Activated CD8-positive, alpha-beta memory T cell treated with anti-CD3 and anti-CD28 coated beads for 1 hour (primary cell): ENCODE measurements around the gene KIRREL3.
A peak's percentile ranks its signal among the peaks of the same experiment; 100 is the strongest.

Experiments used
- DNase-seq, 2 donors: peaks; one replicate each; pipeline ENCODE4 v3.0.0-alpha.2; 2020; ENCODE audit warnings: low read depth in 1 of 2; ENCODE audit errors: extremely low read depth in 1 of 2

The KIRREL3 gene

DNA sequence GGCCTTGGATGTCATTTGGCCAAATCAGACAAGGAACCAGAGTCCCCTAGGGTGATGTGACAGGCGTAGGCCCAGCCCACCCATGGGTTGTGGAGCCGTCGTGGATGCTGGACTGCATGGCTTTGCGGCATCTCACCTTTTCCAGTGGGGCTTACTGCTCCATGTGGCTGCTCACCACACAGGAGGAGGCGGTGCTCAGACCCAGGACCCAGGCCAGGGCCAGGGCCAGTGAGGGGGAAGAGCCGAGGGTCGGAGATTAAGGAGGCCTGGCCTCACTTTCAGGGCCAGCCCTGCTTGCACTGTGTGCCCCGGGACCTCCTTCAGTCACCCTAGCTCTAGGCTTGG lies 539.5 kb downstream of the KIRREL3 start:
- DNase-seq: no peak

DNA sequence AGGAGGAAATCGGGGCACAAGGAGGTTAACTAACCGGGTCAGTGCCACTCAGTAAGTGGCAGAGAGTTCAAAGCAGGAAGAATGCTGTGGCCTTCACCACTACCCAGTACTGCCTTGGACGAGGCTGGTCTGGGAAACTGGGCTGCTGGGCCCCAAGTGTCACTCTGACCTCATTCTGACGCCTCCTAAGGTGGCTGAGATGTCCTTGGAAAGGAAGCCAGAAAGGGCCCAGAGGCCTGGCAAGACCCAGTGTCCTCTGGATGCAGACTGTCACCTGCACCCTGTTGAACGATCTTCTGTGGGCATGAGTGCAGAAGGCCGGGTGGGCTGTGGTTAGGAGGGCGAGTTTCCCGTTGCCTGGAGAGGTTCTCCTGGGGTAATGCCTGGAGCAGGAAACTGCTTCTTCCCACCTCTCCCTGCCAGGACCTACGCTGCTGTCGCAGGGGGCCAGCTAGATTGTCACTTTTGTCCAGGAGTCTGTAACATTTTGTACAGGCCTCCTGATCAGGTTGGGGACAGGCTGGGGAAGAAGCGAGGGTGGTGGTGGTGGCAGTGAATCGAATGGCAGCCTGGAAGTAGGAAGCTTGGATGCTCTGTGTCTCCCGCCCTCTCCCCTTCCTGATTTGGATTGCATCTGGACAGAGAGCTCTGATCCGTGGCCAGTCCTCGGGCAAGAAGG lies 540.0 kb downstream of the KIRREL3 start:
- no peak for DNase-seq

DNA sequence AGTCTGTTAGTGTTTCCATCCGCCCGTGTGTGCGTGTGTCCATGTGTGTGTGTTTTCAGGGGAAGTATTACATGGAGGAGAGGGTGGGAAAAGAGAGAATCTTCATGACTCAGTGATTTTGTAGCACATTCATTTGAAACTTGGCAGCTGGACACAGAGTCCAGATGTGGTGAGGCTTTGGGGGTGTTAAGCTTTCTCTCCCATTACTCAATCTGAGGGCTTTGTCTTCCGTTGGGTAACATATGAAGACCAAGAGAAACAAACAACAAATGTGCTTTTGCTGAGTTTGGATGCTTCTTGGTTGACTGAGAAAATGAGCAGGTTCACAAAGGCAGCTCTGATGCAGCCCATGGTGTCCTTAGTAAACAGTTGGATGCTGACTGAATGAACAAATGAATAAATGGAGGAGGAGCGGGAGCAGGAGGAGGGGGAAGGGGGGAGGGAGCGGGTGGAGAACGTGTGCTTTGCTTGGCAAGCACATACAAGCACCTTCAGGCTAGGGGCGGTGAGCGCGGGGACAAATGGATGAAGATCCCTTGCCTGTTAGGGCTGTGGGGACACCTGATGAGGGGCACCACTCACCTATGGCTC lies 540.8 kb downstream of the KIRREL3 start:
- DNase-seq: no peak

DNA sequence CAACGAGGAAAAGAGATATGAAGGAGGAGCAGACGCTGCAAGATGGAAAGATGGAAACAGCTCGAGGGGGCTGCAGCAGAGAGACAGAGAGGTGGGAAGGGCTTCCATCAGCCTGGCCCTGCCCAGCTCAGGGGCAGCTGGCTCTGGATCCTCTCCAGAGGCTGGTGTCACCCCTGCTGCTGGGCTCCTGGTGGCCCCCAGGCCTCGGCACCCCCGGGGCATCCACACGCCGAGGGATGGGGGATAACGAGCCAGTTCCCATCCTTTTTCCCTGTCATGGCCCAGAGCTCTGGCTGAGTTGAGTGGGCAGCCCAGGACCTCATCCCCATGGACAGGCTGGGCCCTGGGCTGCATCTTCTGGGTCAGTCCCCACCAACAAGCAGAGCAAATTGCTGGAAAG lies 542.8 kb downstream of the KIRREL3 start:
- DNase-seq: no peak

DNA sequence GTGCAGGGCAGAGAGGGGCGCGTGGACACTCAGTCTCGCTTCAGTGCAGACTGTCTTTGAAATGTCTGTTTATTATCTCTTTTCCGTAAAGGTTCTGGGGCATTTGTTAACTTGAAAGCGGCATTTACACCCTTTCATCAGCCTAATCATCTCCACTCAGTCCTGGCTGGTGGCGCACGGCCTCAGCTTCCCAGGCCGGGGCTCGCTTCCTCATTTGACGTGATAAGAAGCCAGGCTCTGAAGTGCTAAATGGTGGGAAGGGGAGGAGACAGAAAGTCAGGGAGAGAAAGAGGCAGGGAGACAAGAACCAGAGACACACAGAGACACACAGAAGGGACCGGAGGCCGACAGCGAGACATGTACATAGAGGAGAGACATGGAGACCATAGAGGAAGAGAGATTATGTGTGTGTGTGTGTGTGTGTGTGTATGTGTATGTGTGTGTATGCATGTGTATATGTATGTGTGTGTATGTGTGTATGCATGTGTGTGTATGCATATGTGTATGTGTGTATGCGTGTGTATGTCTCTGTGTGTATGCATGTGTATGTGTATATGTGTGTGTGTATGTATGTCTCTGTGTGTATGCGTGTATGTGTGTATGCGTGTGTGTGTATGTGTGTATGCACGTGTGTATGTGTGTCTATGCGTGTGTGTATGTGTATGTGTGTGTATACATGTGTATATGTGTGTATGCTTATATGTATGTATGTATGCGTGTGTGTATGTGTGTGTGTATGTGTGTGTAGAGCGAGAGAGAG lies 543.6 kb downstream of the KIRREL3 start:
- no peak for DNase-seq

DNA sequence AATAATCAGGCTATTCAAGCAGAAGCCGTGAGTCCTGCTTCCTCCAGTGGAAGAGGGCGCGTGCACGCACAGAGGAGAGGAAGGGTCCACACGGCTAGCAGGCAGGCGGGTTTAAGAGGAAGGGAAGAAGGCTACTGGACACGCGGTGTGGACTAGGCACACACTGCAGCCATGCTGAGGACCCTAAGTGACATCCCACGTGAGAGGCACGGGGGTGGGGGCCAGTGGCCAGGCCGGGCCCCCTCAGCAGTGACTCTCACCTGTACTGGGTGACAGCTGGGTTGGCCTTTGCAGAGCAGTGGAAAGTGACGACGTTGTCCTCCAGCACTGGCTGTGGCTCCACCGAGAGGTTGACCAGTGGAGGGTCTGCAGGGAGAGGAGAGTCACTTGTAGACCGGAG lies 544.5 kb downstream of the KIRREL3 start:
- no peak for DNase-seq

DNA sequence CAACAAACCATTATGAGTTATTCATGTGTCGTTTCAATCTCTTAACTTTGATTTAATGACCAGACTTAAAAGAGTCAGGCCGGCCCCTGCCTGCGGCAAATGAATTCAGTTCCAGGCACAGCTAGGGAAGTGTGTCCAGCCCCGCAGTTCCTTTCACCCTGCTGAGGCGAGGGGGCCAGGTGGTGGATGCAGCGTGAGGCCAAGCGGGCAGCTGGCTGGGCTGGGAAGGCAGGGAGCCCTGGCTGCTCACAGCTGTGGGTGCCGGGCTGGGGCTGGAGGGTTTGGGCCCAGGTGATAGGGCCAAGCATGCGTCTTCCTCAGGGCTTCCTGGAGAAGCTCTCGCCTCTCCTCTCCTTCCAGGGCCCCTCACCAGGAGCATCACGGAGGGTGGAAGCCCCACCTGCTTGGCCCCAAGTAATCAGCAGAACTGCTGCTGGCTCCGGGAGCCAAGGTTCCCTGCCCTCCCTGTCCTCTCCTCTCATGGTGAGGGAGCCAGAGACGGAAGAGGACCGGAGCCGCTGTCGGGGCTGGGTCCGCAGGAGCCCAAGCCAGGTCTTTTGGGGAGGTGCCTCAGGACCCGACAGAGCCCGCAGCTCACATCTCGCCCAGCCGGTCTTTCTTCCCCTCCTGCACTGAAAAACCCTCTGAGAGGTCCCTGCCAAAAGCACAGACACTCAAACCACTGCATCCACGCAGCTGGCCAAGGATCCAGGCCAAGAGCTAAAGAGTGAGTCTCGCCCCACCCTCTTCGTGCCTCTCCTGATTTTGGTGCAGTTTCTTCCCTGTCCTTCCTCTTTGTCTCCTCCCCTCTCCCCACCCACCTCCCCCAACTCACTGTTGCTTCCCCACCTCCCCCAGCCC lies 548.1 kb downstream of the KIRREL3 start:
- no peak for DNase-seq

DNA sequence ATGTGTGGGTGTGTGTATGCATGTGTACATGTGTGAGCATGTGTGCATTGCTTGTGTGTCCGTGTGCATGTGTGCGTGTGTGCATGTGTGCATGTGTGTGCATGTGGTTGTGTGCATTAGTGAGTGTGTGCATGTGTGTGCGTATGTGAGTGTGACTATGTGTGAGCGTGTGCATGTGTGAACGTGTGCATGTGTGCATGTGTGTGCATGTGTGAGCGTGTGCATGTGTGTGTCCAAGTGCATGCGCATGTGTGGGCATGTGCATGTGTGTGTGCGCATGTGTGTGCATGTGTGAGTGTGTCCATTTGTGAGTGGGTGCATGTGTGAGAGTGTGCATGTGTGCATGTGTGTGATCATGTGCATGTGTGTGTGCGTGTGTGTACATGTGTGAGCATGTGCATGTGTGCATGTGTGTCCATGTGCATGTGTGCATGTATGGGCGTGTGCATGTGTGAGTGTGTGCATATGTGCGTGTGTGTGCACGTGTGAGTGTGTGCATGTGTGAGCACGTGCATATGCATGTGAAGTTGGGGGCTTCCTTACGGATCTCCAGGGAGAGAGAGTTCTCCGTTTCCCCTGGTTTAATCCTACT lies 549.3 kb downstream of the KIRREL3 start:
- no peak for DNase-seq

- no peak for DNase-seq
Observed at GRCh38 chr11:126450806-126451205, 549.8 kb downstream of the KIRREL3 start.

DNA sequence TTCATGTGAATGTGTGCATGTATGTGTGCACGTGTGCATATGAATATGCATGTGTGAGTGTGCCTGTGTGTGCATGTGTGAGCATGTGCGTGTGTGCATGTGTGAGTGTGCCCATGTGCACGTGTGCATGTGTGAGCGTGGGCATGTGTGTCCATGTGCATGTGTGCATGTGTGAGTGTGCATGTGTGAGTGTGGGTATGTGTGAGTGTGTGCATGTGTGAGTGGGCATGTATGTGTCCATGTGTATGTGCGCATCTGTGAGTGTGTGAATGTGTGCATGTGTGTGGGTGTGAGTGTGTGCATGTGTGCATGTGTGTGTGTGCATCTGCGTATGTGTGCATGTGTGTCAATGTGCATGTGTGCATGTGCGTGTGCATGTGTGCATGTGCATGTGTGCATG lies 550.4 kb downstream of the KIRREL3 start:
- DNase-seq: no peak

DNA sequence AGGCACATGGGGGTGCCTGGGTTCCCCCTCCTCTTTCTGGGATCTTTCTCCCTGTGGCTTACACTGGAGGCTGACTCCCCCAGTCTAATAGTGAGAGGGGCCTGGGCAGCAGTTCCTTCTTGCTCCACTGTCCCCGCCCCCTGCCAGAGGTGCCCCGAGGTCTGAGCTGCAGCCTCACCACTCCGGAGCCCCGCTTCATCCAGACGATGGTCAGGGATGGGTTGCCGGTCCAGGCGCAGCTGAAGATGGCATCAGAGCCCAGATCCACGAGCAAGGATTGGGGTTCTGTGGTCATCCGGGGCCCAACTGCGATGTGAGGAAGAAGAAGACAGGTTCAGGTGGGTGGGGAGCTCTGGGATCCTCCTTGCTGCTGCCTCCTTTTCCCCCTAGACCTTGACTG lies 554.0 kb downstream of the KIRREL3 start:
- no peak for DNase-seq

DNA sequence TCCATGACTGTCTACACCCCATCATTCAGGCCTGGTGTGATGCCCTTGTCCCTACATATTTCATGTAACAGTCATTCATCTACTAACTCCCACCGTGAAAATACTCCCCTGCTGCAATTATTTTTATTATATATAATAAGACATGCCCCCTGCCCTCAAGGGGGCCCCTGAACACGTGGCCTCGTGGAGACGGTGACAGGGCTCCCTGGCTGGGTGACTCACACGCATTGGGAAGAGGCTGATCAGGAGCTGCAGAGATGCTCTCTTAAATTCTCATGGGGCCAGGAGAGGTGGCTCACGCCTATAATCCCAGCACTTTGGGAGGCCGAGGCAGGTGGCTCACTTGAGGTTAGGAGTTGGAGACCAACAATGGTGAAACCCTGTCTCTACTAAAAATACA lies 556.5 kb downstream of the KIRREL3 start:
- DNase-seq: no peak

DNA sequence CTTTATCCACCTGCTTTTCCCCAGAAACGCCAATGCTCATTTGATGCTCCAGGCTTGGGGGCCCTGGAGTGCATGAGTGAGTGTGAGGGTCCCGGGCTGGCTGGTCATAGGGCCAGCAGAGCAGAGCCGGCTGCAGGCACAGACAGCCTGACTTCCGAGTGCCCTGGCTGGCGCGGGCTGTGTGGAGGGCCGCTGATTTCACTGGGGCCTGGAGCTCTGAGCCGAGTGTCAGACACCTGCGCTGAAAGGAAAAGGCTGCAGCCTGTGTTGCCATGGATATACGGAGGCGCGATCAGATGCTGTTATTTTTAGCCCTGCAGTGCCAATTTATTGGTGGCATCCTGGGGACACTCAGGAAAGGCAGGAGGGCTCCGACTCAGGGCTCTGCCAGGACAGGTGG lies 557.5 kb downstream of the KIRREL3 start:
- DNase-seq: no peak

GRCh38 chr11:126440792-126441514 lies 559.6 kb downstream of the KIRREL3 start:
- DNase-seq: peak; percentile 36 to 51

- DNase-seq: no peak
Observed at GRCh38 chr11:126440276-126440675, 560.3 kb downstream of the KIRREL3 start.

GRCh38 chr11:126438691-126439090 lies 561.9 kb downstream of the KIRREL3 start:
- DNase-seq: no peak

- DNase-seq: no peak
Observed at GRCh38 chr11:126438272-126438671, 562.3 kb downstream of the KIRREL3 start.

DNA sequence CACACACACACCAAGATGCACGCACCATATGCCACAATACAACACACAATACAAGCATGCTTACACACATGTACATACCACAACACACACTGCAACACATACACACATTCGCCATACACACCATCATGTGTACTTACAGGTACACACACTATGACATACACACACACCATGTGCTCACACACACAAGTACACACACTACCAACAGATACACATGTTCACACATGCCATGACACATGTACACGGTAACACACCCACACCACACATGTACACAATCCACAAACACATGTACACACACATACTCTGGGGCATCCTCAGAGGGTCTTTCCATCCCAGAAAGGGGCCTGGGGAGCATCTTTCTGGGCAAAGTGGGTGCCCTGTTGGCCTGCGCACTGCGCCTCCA lies 562.8 kb downstream of the KIRREL3 start:
- no peak for DNase-seq

- no peak for DNase-seq
Observed at GRCh38 chr11:126436209-126436755, 564.3 kb downstream of the KIRREL3 start.

DNA sequence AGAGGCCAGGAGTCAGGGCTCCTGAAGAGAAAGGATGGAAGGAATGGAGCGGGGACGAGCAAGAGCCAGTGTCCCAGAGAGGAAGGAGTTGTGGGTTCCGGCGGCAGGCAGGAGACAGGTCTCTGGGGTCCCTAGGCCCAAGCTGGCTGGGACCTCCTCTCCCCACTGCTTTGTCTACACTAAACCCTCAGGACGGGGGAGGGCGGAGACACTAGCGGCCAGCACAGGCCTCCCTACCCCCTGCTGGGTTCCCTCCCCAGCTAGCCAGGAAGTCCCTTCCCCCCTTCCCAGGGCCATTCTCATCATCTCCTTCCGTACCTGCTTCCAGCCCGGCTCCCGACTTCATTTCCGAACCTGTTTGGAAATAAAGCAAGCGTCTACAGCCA lies 565.6 kb downstream of the KIRREL3 start:
- DNase-seq: no peak
